Neuron (in vitro differentiated cells): ENCODE results near the gene HK3.

ENCODE experiments used
- H2AFZ ChIP-seq: one replicate; pipeline ENCODE4 v1.6.1; 2013; ENCODE audit warnings: low read depth, mild to moderate bottlenecking, inconsistent platforms, low read length, moderate library complexity
- H3K27me3 ChIP-seq: one replicate; pipeline ENCODE4 v1.6.1; 2013; ENCODE audit warnings: low read length; ENCODE audit not compliant: insufficient read depth
- H3K36me3 ChIP-seq: one replicate; pipeline ENCODE4 v1.6.1; 2013; ENCODE audit warnings: low read length; ENCODE audit not compliant: insufficient read depth
- H3K4me1 ChIP-seq: one replicate; pipeline ENCODE4 v1.6.1; 2013; ENCODE audit warnings: low read length; ENCODE audit not compliant: insufficient read depth
- H3K4me3 ChIP-seq: 2 replicates; pipeline ENCODE4 v1.5.1; 2013; ENCODE audit warnings: mild to moderate bottlenecking, low read length, moderate library complexity
- H3K9me3 ChIP-seq: one replicate; pipeline ENCODE4 v1.6.1; 2013; ENCODE audit warnings: low read length

Gene HK3

DNA sequence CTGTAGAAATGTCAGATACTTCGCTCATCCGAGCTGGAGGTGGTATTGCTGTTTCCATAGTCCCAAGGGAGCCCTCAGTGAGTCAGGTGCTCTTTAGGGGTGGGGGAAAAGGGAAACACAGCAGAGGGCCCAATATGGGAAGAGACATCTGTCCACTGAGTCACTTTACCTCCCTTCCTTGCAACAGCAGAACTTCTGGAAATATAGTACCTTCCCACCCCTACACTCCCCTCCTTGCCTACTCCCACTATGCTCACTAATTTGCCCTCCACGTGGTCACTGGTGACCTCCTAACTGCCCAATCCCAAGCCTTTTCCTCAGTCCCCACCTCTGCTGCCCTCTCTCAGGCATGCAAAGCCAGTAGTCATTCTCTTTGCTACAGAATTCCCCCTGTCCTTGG is 1.9 kb downstream of the HK3 start:
- no peaks in the 10 kb centered on the region for H3K9me3 ChIP-seq
- no peak overlapping the region for H3K4me3 ChIP-seq
- H3K4me1 ChIP-seq = peaks cover 4% of the 10 kb centered on the region
- H3K27me3 ChIP-seq = no peaks in the 10 kb centered on the region
- peaks cover 7% of the 10 kb centered on the region for H3K36me3 ChIP-seq
- H2AFZ ChIP-seq = no peak overlapping the region

DNA sequence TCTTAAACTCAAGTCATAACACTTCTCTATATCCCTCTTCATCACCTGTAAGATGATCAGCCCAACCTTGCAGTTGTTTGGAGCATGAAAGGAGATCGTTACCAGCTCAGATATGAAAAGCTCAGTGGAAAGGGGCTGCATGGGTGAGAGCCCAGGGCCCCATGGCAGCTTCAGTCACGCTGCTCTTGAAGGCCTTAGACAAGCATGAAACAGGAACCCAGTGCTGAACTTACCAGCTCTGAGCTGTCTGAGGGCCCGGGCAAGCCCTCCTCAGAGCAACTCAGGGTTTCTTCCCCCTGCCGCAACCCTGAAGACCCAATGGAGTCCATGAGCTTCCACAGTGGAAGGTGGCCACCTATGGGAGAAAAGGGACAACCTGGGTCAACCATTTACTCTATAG is 3.3 kb downstream of the HK3 start:
- Histone ChIP-seq H3K36me3 (no peaks in the 10 kb centered on the region), H3K9me3 (no peaks in the 10 kb centered on the region), H3K4me1 (peaks cover 1% of the 10 kb centered on the region), H3K27me3 (peaks cover 4% of the 10 kb centered on the region), H2AFZ (no peak overlapping the region), H3K4me3 (no peak overlapping the region)

- H3K36me3 ChIP-seq = no peaks in the 10 kb centered on the region
- no peak overlapping the region for H2AFZ ChIP-seq
- no peaks in the 10 kb centered on the region for H3K4me1 ChIP-seq
- peaks cover 4% of the 10 kb centered on the region for H3K27me3 ChIP-seq
- H3K4me3 ChIP-seq = no peak overlapping the region
- no peaks in the 10 kb centered on the region for H3K9me3 ChIP-seq
Measured at GRCh38 chr5:176894298-176894697, 4.8 kb downstream of the HK3 start.

DNA sequence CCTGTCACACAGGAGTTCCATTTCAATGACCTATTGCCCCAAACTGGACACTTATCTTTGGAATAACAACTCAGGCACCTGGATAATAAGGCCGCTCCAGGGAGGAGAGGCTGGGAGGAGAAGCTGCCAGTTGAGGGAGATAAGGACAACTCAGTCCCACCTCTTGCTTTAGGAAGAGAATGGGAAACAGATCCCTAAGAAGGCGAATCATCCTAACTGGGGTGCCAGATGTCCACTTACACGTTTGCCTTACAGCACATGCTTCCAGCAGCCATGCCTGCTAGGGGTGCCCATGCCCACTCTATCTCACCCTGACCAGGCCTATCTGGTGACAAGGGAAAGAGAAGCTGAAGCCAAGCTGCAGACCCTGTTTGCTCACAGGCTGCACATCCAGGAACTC is 6.5 kb downstream of the HK3 start:
- no peaks in the 10 kb centered on the region for H3K4me1 ChIP-seq

DNA sequence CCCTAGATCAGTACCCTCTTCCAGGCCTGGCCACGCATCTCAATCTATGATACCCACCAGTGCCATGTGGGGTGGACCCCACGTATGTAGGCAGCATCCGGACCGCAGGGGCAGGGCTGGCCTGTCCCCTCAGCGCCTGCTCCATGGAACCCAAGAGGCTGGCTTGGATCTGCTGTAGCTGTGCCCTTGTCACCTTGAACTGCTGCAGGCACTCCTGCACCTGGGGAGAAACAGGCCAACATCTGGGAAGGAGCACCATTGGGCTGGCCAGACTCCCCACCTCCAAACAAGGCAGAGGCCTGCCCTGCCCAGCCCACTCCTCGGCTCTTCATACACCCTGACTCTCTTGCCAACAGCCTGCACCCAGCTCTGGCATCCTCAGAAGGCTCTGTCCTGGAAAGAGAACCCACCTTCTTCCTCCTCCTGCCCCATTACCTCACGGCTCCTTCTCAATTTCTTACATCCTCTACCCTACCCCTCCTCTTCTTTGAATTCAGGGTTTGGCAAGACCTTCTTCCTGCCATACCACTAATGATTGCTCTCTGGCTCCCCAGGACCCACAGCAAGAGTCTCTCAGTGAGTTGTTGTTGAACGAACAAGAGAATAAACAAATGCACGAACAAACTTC is 7.7 kb downstream of the HK3 start:
- no peaks in the 10 kb centered on the region for H3K9me3 ChIP-seq
- no peaks in the 10 kb centered on the region for H3K4me1 ChIP-seq
- peaks cover 4% of the 10 kb centered on the region for H3K27me3 ChIP-seq
- H2AFZ ChIP-seq = no peak overlapping the region
- H3K4me3 ChIP-seq = no peak overlapping the region
- no peaks in the 10 kb centered on the region for H3K36me3 ChIP-seq

More for the DNA sequence above, 6.5 kb downstream of the HK3 start:
- Histone ChIP-seq H3K27me3 (peaks cover 4% of the 10 kb centered on the region), H3K9me3 (no peaks in the 10 kb centered on the region), H2AFZ (no peak overlapping the region), H3K4me3 (no peak overlapping the region), H3K36me3 (no peaks in the 10 kb centered on the region)

- H3K9me3 ChIP-seq = no peaks in the 10 kb centered on the region
- H2AFZ ChIP-seq = no peak overlapping the region
- H3K4me1 ChIP-seq = no peaks in the 10 kb centered on the region
- H3K27me3 ChIP-seq = peaks cover 4% of the 10 kb centered on the region
- H3K4me3 ChIP-seq = no peak overlapping the region
- H3K36me3 ChIP-seq = no peaks in the 10 kb centered on the region
Measured at GRCh38 chr5:176890455-176891330, 8.5 kb downstream of the HK3 start.

GRCh38 chr5:176889321-176890280 is 9.5 kb downstream of the HK3 start:
- Histone ChIP-seq H3K9me3 (no peaks in the 10 kb centered on the region), H2AFZ (no peak overlapping the region), H3K4me1 (peaks cover 7% of the 10 kb centered on the region), H3K4me3 (no peak overlapping the region), H3K27me3 (peaks cover 4% of the 10 kb centered on the region), H3K36me3 (no peaks in the 10 kb centered on the region)

GRCh38 chr5:176888865-176889165 is 10.3 kb downstream of the HK3 start:
- Histone ChIP-seq H3K4me1 (peaks cover 14% of the 10 kb centered on the region), H2AFZ (no peak overlapping the region), H3K36me3 (no peaks in the 10 kb centered on the region), H3K27me3 (peaks cover 4% of the 10 kb centered on the region), H3K9me3 (no peaks in the 10 kb centered on the region), H3K4me3 (no peak overlapping the region)

- no peaks in the 10 kb centered on the region for H3K9me3 ChIP-seq
- no peak overlapping the region for H3K4me3 ChIP-seq
- no peaks in the 10 kb centered on the region for H3K36me3 ChIP-seq
- peaks cover 4% of the 10 kb centered on the region for H3K27me3 ChIP-seq
- no peak overlapping the region for H2AFZ ChIP-seq
- peaks cover 19% of the 10 kb centered on the region for H3K4me1 ChIP-seq
Measured at GRCh38 chr5:176888016-176888864, 10.9 kb downstream of the HK3 start.

DNA sequence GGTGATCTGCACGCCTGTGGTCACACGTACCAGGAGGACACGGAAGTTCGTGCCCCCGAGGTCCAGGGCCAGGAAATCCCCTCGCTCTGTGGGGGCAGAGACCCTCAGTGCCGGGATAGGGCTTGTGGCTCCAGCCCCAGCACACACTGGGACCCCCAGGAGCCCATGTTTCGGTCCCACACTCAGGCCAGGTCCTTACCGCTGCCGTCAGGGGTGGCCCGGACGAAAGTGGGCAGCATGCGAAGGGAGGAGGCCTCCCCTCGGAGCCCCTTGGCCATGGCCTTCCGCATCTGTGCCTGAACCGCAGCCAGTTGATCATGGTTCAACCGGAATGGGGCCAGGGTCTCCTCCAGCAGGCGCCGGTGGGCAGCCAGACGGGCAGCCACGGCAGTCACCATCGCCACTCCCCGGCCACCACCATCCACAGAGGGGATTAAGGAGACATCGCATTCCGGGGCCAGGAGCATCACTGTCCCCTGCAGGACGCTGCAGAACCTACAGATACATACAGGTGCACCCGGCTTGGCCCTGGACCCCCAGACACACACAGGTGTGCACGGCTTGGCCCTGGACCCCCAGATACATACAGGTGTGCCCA is 11.8 kb downstream of the HK3 start:
- no peak overlapping the region for H2AFZ ChIP-seq
- H3K4me3 ChIP-seq = no peak overlapping the region
- H3K27me3 ChIP-seq = peaks cover 4% of the 10 kb centered on the region
- peaks cover 28% of the 10 kb centered on the region for H3K4me1 ChIP-seq
- H3K9me3 ChIP-seq = no peaks in the 10 kb centered on the region
- no peaks in the 10 kb centered on the region for H3K36me3 ChIP-seq

- H3K27me3 ChIP-seq = peaks cover 4% of the 10 kb centered on the region
- H3K4me3 ChIP-seq = no peak overlapping the region
- no peaks in the 10 kb centered on the region for H3K9me3 ChIP-seq
- H3K4me1 ChIP-seq = peaks cover 32% of the 10 kb centered on the region
- no peak overlapping the region for H2AFZ ChIP-seq
- no peaks in the 10 kb centered on the region for H3K36me3 ChIP-seq
Measured at GRCh38 chr5:176886336-176887251, 12.6 kb downstream of the HK3 start.
